Measurements from ENCODE around the gene TRABD. TPM values are rescaled to one million over a fixed set of nuclear protein-coding genes. Genes with fewer than 3 reads are reported as not detected.

Gene TRABD
- total RNA-seq, 2 experiments from 2014 or later, result 184 to 193 TPM

GRCh38 chr22:50224071-50224470 is 38.4 kb downstream of the TRABD start:
- Mint-ChIP-seq H3K27me3 (no peaks in the 10 kb centered on the region), H3K36me3 (ENCODE audit: low read depth) (peaks cover 72% of the 10 kb centered on the region), H3K4me1 (ENCODE audit: low read depth) (no peaks in the 10 kb centered on the region), H3K9me3 (no peaks in the 10 kb centered on the region), H3K27ac (no peak overlapping the region), H3K4me3 (no peak overlapping the region)
- ATAC-seq (ENCODE audit: poor library complexity) (no peak), DNase-seq (no peak)
- Histone ChIP-seq H3K4me3 (ENCODE audit: low read length) (no peak overlapping the region), H3K36me3 (ENCODE audit: insufficient read depth, low read length) (peaks cover 74% of the 10 kb centered on the region), H3K9me3 (ENCODE audit: control insufficient read depth in 1 of 2, insufficient read depth in 1 of 2, low read length in 2 of 2) (no peaks in the 10 kb centered on the region), H3K27ac (ENCODE audit: low read depth in 1 of 2, low read length in 2 of 2) (no peak overlapping the region), H3K27me3 (ENCODE audit: control insufficient read depth in 1 of 2, insufficient read depth in 2 of 2, low read length in 2 of 2) (no peaks in the 10 kb centered on the region), H3K4me1 (ENCODE audit: insufficient read depth, low read length) (no peaks in the 10 kb centered on the region)
- TF ChIP-seq CTCF (IDR thresholded peaks at IDR 0.05), result no peak
- intact Hi-C loops (cut with DNase I, micrococcal nuclease), result no loop called here
- CTCF ChIA-PET, result no interaction called here
- POLR2A ChIA-PET, result no interaction called here

GRCh38 chr22:50225200-50225969 is 39.7 kb downstream of the TRABD start:
- ChIA-PET CTCF (no interaction called here), POLR2A (no interaction called here)
- no peak overlapping the region for H3K4me3 ChIP-seq (ENCODE audit: low read length)
- H3K9me3 Mint-ChIP-seq, result no peaks in the 10 kb centered on the region
- peaks cover 72% of the 10 kb centered on the region for H3K36me3 Mint-ChIP-seq (ENCODE audit: low read depth)
- H3K36me3 ChIP-seq (ENCODE audit: insufficient read depth, low read length), result peaks cover 75% of the 10 kb centered on the region
- H3K27ac ChIP-seq (ENCODE audit: low read depth in 1 of 2, low read length in 2 of 2), result no peak overlapping the region
- no peaks in the 10 kb centered on the region for H3K4me1 ChIP-seq (ENCODE audit: insufficient read depth, low read length)
- no peak for ATAC-seq (ENCODE audit: poor library complexity)
- H3K9me3 ChIP-seq (ENCODE audit: control insufficient read depth in 1 of 2, insufficient read depth in 1 of 2, low read length in 2 of 2), result no peaks in the 10 kb centered on the region
- TF ChIP-seq CTCF (IDR thresholded peaks at IDR 0.05), result no peak
- peak in 1 of 14 experiments; percentile 21 for DNase-seq
- intact Hi-C loops (cut with DNase I, micrococcal nuclease), result no loop called here
- H3K4me3 Mint-ChIP-seq, result no peak overlapping the region
- no peaks in the 10 kb centered on the region for H3K27me3 Mint-ChIP-seq
- peaks cover 4% of the 10 kb centered on the region for H3K4me1 Mint-ChIP-seq (ENCODE audit: low read depth)
- no peaks in the 10 kb centered on the region for H3K27me3 ChIP-seq (ENCODE audit: control insufficient read depth in 1 of 2, insufficient read depth in 2 of 2, low read length in 2 of 2)
- H3K27ac Mint-ChIP-seq, result no peak overlapping the region

GRCh38 chr22:50226063-50226874 is 40.6 kb downstream of the TRABD start:
- no peak overlapping the region for H3K27ac Mint-ChIP-seq
- intact Hi-C loops (cut with DNase I, micrococcal nuclease), result no loop called here
- no peak overlapping the region for H3K27ac ChIP-seq (ENCODE audit: low read depth in 1 of 2, low read length in 2 of 2)
- no peaks in the 10 kb centered on the region for H3K4me1 ChIP-seq (ENCODE audit: insufficient read depth, low read length)
- H3K27me3 Mint-ChIP-seq, result no peaks in the 10 kb centered on the region
- H3K4me3 ChIP-seq (ENCODE audit: low read length), result no peak overlapping the region
- H3K36me3 Mint-ChIP-seq (ENCODE audit: low read depth), result peaks cover 65% of the 10 kb centered on the region
- POLR2A ChIA-PET, result no interaction called here
- ATAC-seq (ENCODE audit: poor library complexity), result no peak
- H3K27me3 ChIP-seq (ENCODE audit: control insufficient read depth in 1 of 2, insufficient read depth in 2 of 2, low read length in 2 of 2), result no peaks in the 10 kb centered on the region
- DNase-seq, result peak in 1 of 14 experiments; percentile 22
- CTCF ChIA-PET, result no interaction called here
- no peak for TF ChIP-seq CTCF (IDR thresholded peaks at IDR 0.05)
- peaks cover 4% of the 10 kb centered on the region for H3K4me1 Mint-ChIP-seq (ENCODE audit: low read depth)
- no peaks in the 10 kb centered on the region for H3K9me3 Mint-ChIP-seq
- no peak overlapping the region for H3K4me3 Mint-ChIP-seq
- no peaks in the 10 kb centered on the region for H3K9me3 ChIP-seq (ENCODE audit: control insufficient read depth in 1 of 2, insufficient read depth in 1 of 2, low read length in 2 of 2)
- peaks cover 66% of the 10 kb centered on the region for H3K36me3 ChIP-seq (ENCODE audit: insufficient read depth, low read length)
